ENCODE measurements around the gene NUF2.

DNA sequence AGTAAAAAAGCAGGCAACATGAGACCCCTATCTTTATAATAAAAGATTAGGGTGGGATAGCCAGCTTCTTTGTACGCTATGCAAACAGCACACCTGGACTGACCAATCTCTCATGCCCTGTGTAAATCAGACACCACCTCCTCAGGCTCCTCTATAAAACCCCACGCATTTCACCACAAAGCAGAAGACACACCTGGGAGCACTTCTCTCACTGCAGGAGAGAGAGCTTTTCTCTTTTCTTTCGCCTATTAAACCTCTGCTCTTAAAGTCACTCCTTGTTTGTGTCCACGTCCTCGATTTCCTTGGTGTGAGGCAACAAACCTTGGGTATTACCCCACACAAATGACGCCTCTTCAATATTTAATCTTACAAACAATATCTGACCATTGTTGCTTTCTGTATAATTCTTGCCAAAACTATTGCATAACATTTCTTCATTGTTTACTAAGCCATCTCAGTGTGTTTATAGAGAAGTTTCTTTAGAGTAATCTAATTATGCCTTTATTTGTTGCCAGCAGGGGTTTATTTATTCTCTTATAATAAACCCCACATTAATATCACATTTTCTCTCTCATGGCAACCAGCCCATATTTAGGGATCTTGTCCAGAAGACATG is 31.6 kb upstream of the NUF2 start:
- no peak for TF ChIP-seq BACH2 (CRISPR knock-in tag; IDR thresholded peaks at IDR 0.05; ENCODE audit: borderline replicate concordance)
- TF ChIP-seq RARB (CRISPR knock-in tag; IDR thresholded peaks at IDR 0.05), result no peak
- no peak for TF ChIP-seq ARNTL (CRISPR knock-in tag; IDR thresholded peaks at IDR 0.05; ENCODE audit: borderline replicate concordance, low read depth)
- TF ChIP-seq ESRRG (CRISPR knock-in tag; IDR thresholded peaks at IDR 0.05), result no peak
- no peak for TF ChIP-seq SNAI2 (CRISPR knock-in tag; IDR thresholded peaks at IDR 0.05)
- TF ChIP-seq ZFP30 (CRISPR knock-in tag; IDR thresholded peaks at IDR 0.05), result no peak
- TF ChIP-seq, protein P1, sequence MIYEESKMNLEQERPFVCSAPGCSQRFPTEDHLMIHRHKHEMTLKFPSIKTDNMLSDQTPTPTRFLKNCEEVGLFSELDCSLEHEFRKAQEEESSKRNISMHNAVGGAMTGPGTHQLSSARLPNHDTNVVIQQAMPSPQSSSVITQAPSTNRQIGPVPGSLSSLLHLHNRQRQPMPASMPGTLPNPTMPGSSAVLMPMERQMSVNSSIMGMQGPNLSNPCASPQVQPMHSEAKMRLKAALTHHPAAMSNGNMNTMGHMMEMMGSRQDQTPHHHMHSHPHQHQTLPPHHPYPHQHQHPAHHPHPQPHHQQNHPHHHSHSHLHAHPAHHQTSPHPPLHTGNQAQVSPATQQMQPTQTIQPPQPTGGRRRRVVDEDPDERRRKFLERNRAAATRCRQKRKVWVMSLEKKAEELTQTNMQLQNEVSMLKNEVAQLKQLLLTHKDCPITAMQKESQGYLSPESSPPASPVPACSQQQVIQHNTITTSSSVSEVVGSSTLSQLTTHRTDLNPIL (CRISPR knock-in tag; IDR thresholded peaks at IDR 0.05; ENCODE audit: low read depth), result no peak
- TF ChIP-seq TSHZ2 (CRISPR knock-in tag; IDR thresholded peaks at IDR 0.05), result no peak
- no peak for TF ChIP-seq OSR1 (CRISPR knock-in tag; IDR thresholded peaks at IDR 0.05)
- no peak for TF ChIP-seq ZNF565 (CRISPR knock-in tag; conservative IDR thresholded peaks at IDR 0.05; ENCODE audit: low read depth)

Measured in SK-N-SH treated with all-trans-retinoic acid at 6 μM for 48 hours (cell line).